Urothelium cell line (cell line): ENCODE results near the gene HACD4.
A peak's percentile ranks its signal among the peaks of the same experiment; 100 is the strongest.

Experiments
- DNase-seq: peaks from one replicate; pipeline ENCODE4 v3.0.0; 2011; ENCODE audit warnings: low spot score, mixed read lengths
- FAIRE-seq: peaks from 2 replicates; lab custom pipeline; 2011; peaks lifted over from hg19 to GRCh38; lab: Jason Lieb, UNC

HACD4 gene

GRCh38 chr9:21031091-21031807 is at the start of gene HACD4:
TSS of gene HACD4 (minus strand) at chr9:21031640. CDS start at chr9:21031590, 50 bp downstream.
- DNase-seq = no peak
- FAIRE-seq = no peak

- no peak for DNase-seq
- no peak for FAIRE-seq
These were observed 49.4 kb upstream of the HACD4 start for GRCh38 chr9:21080793-21081192.

- no peak for FAIRE-seq
- DNase-seq = no peak
These were observed 47.3 kb upstream of the HACD4 start for GRCh38 chr9:21078702-21079101.

GRCh38 chr9:21077781-21078180 is 46.3 kb upstream of the HACD4 start, which contains the start of gene IFNB1:
TSS of gene IFNB1 (minus strand) at chr9:21077942. CDS start at chr9:21077869, 73 bp downstream.
- no peak for FAIRE-seq
- DNase-seq = no peak

- no peak for DNase-seq
- FAIRE-seq = no peak
These were observed 44.0 kb upstream of the HACD4 start for GRCh38 chr9:21075484-21075883.

GRCh38 chr9:21070906-21071305 is 39.5 kb upstream of the HACD4 start:
- FAIRE-seq (no peak), DNase-seq (no peak)

- DNase-seq = peak; percentile 44
- FAIRE-seq = no peak
These were observed 38.7 kb upstream of the HACD4 start for GRCh38 chr9:21070171-21070571.

- no peak for DNase-seq
- no peak for FAIRE-seq
These were observed 29.6 kb upstream of the HACD4 start for GRCh38 chr9:21060919-21061561.

- DNase-seq (peak; percentile 18), FAIRE-seq (no peak)
These were observed 25.5 kb upstream of the HACD4 start for GRCh38 chr9:21056931-21057330.

- FAIRE-seq (no peak), DNase-seq (no peak)
These were observed 22.4 kb upstream of the HACD4 start for GRCh38 chr9:21053851-21054250.

- FAIRE-seq (no peak), DNase-seq (no peak)
These were observed 15.8 kb upstream of the HACD4 start for GRCh38 chr9:21047281-21047691.

- DNase-seq = no peak
- FAIRE-seq = no peak
These were observed 12.4 kb upstream of the HACD4 start for GRCh38 chr9:21043841-21044240.

- FAIRE-seq (no peak), DNase-seq (no peak)
These were observed 11.0 kb upstream of the HACD4 start for GRCh38 chr9:21042466-21042865.

GRCh38 chr9:21039302-21039701 is 7.9 kb upstream of the HACD4 start:
- DNase-seq (no peak), FAIRE-seq (no peak)

- no peak for FAIRE-seq
These were observed 5.8 kb upstream of the HACD4 start for GRCh38 chr9:21037278-21037677.

GRCh38 chr9:21031808-21032183 is 356 bp upstream of the HACD4 start:
- DNase-seq = no peak
- FAIRE-seq = no peak

More at GRCh38 chr9:21037278-21037677, 5.8 kb upstream of the HACD4 start:
- no peak for DNase-seq

GRCh38 chr9:21030389-21031035 is 928 bp downstream of the HACD4 start:
- FAIRE-seq (no peak), DNase-seq (no peak)

GRCh38 chr9:21029661-21030060 is 1.8 kb downstream of the HACD4 start:
- DNase-seq (no peak), FAIRE-seq (no peak)

GRCh38 chr9:21028466-21028865 is 3.0 kb downstream of the HACD4 start:
- FAIRE-seq (no peak), DNase-seq (no peak)

GRCh38 chr9:21027295-21027694 is 4.1 kb downstream of the HACD4 start:
- FAIRE-seq (no peak), DNase-seq (no peak)

- FAIRE-seq (no peak), DNase-seq (no peak)
These were observed 7.6 kb downstream of the HACD4 start for GRCh38 chr9:21023861-21024260.

GRCh38 chr9:21018177-21018576 is 13.3 kb downstream of the HACD4 start:
- FAIRE-seq (no peak), DNase-seq (no peak)
